ENCODE data around the gene ENDOG.

Gene ENDOG

GRCh38 chr9:128800061-128800460, 18.2 kb upstream of the ENDOG start:
- DNase-seq (ENCODE audit: low read depth): no peak

GRCh38 chr9:128802482-128802881, 15.8 kb upstream of the ENDOG start:
- DNase-seq (ENCODE audit: low read depth): no peak

- DNase-seq (ENCODE audit: low read depth): no peak
Measured at GRCh38 chr9:128805661-128806060, 12.6 kb upstream of the ENDOG start.

GRCh38 chr9:128807827-128808226, 10.5 kb upstream of the ENDOG start:
- DNase-seq (ENCODE audit: low read depth): no peak

GRCh38 chr9:128808543-128808942, 9.8 kb upstream of the ENDOG start:
- DNase-seq (ENCODE audit: low read depth): no peak

GRCh38 chr9:128809036-128809599, 9.2 kb upstream of the ENDOG start:
- DNase-seq (ENCODE audit: low read depth): no peak

GRCh38 chr9:128809831-128810230, 8.5 kb upstream of the ENDOG start:
- DNase-seq (ENCODE audit: low read depth): no peak

GRCh38 chr9:128810873-128811272, 7.4 kb upstream of the ENDOG start:
- no peak for DNase-seq (ENCODE audit: low read depth)

- DNase-seq (ENCODE audit: low read depth): no peak
Measured at GRCh38 chr9:128818839-128819715, 777 bp downstream of the ENDOG start.

- no peak for DNase-seq (ENCODE audit: low read depth)
Measured at GRCh38 chr9:128819716-128820664, 1.7 kb downstream of the ENDOG start.

GRCh38 chr9:128820665-128821583, 2.6 kb downstream of the ENDOG start:
- DNase-seq (ENCODE audit: low read depth): no peak

- no peak for DNase-seq (ENCODE audit: low read depth)
Measured at GRCh38 chr9:128821584-128822406, 3.5 kb downstream of the ENDOG start.

GRCh38 chr9:128822407-128823042, 4.2 kb downstream of the ENDOG start:
- DNase-seq (ENCODE audit: low read depth): no peak

GRCh38 chr9:128823362-128823902, 5.1 kb downstream of the ENDOG start:
- DNase-seq (ENCODE audit: low read depth): no peak

- no peak for DNase-seq (ENCODE audit: low read depth)
Measured at GRCh38 chr9:128823903-128824406, 5.7 kb downstream of the ENDOG start.

- DNase-seq (ENCODE audit: low read depth): no peak
Measured at GRCh38 chr9:128824911-128825310, 6.6 kb downstream of the ENDOG start.

- no peak for DNase-seq (ENCODE audit: low read depth)
Measured at GRCh38 chr9:128825923-128826700, 7.8 kb downstream of the ENDOG start.

- no peak for DNase-seq (ENCODE audit: low read depth)
Measured at GRCh38 chr9:128828267-128828666, 10.0 kb downstream of the ENDOG start.

Data from iris pigment epithelial cell (primary cell).